Stomach (tissue), 9 donors: ENCODE results near the gene SGMS2. TPM values are rescaled to one million over a fixed set of nuclear protein-coding genes. Genes with fewer than 3 reads are reported as not detected.

ENCODE experiments used
- DNase-seq, 2 donors: peaks; one replicate each; pipeline versions ENCODE4 v3.0.0 to v3.0.0-alpha.2; 2013 to 2019
- H3K27ac ChIP-seq, 5 donors: fragments of 200-600 bp in 4 of 5; sonication (generic) in 4 of 5; one replicate each; pipeline ENCODE4 v1.5.1; 2013 to 2019; ENCODE audit warnings: mild to moderate bottlenecking in 1 of 5, moderate library complexity in 1 of 5
- H3K27me3 ChIP-seq, 3 donors: fragments of 200-600 bp; sonication (generic); one replicate each; pipeline ENCODE4 v1.5.1; 2017 to 2019; ENCODE audit warnings: mixed run types in 1 of 3
- H3K36me3 ChIP-seq, 4 donors: fragments of 200-600 bp; sonication (generic); 1 replicate in 3 of 4; 2 replicates in 1 of 4; pipeline ENCODE4 v1.5.1; 2016 to 2019
- H3K4me1 ChIP-seq, 4 donors: fragments of 200-600 bp; sonication (generic); one replicate each; pipeline ENCODE4 v1.5.1; 2016 to 2019
- H3K4me3 ChIP-seq, 4 donors: fragments of 200-600 bp; sonication (generic) in 3 of 4; one replicate each; pipeline ENCODE4 v1.5.1; 2016 to 2019; ENCODE audit warnings: mild to moderate bottlenecking in 1 of 4
- H3K9me3 ChIP-seq, 4 donors: fragments of 200-600 bp; sonication (generic); one replicate each; pipeline ENCODE4 v1.5.1; 2016 to 2019
- CTCF ChIP-seq, 7 experiments: fragments of 450-650 bp in 4 of 7; fragments of 200-600 bp in 3 of 7; sonication (generic) in 3 of 7; IDR thresholded peaks; one replicate each; pipeline ENCODE4 v1.5.1; 2016 to 2019; ENCODE audit warnings: antibody characterized with exemption in 7 of 7, control low read depth in 2 of 7, mild to moderate bottlenecking in 1 of 7
- EP300 ChIP-seq: sonication (generic); formaldehyde crosslinking; IDR thresholded peaks from one replicate; pipeline ENCODE4 v1.6.1; 2017; ENCODE audit warnings: antibody characterized with exemption
- POLR2A ChIP-seq, 4 donors: fragments of 450-650 bp; IDR thresholded peaks; one replicate each; pipeline ENCODE4 v1.6.1; 2016; ENCODE audit warnings: antibody characterized with exemption in 4 of 4, control low read depth in 2 of 4, mild to moderate bottlenecking in 1 of 4, moderate library complexity in 1 of 4
- POLR2AphosphoS5 ChIP-seq, 3 donors: sonication (generic); formaldehyde crosslinking; IDR thresholded peaks; one replicate each; pipeline ENCODE4 v1.6.1; 2016; ENCODE audit warnings: antibody characterized with exemption in 3 of 3
- WGBS, 5 donors: extraction: QIAGEN DNeasy Blood & Tissue Kit in 3 of 5; methylation state at CpG; one replicate each; pipeline versions ENCODE4 v1.1.5 to v1.1.7; 2013 to 2018; 5-methylcytosine and 5-hydroxymethylcytosine counted together
- intact Hi-C: fragments of 100-400 bp; cut with DNase I; formaldehyde crosslinking; loops from one replicate; pipeline ENCODE4 v1.15.1; 2023; ENCODE audit warnings: low total_unique reads
- polyA plus RNA-seq, 3 donors: library from polyadenylated mRNA; stranded (reverse); fragments of 200-250 nt; gene quantifications; one replicate each; pipeline ENCODE4 v1.2.3, GENCODE V29; 2013
- total RNA-seq, 5 donors: library from RNA; depleted of rRNA; stranded (reverse); fragments of >200 nt; gene quantifications; one replicate each; pipeline versions ENCODE4 v1.1.0 to v1.2.3, GENCODE V29; 2014 to 2016
- donor health status: healthy with polysubstance abuse.
- donor health status: Bipolar disorder and iron deficiency.
- donor health status: healthy.

SGMS2 gene
- total and polyA plus RNA-seq, 8 donors: 2.4 to 85.8 (median 20.4) TPM

- Histone ChIP-seq H3K9me3 (no peaks in the 10 kb centered on the region), H3K4me3 (no peak overlapping the region), H3K27ac (no peak overlapping the region), H3K4me1 (peaks cover 0 to 33% (median 22%) of the 10 kb centered on the region in 4 donors), H3K27me3 (no peaks in the 10 kb centered on the region), H3K36me3 (peaks cover 3 to 30% (median 15%) of the 10 kb centered on the region in 4 donors)
- TF ChIP-seq POLR2AphosphoS5 (IDR thresholded peaks at IDR 0.05) (no peak), EP300 (no peak), POLR2A (IDR thresholded peaks at IDR 0.05) (no peak), CTCF (IDR thresholded peaks at IDR 0.05) (no peak)
- 86 to 92% (median 87%) methylated on average over 4 of the region's 4 CpGs for WGBS, 5 donors
- intact Hi-C loops: no loop called here
- DNase-seq: no peak
Observed at GRCh38 chr4:107857741-107858140, 33.0 kb downstream of the SGMS2 start.

DNA sequence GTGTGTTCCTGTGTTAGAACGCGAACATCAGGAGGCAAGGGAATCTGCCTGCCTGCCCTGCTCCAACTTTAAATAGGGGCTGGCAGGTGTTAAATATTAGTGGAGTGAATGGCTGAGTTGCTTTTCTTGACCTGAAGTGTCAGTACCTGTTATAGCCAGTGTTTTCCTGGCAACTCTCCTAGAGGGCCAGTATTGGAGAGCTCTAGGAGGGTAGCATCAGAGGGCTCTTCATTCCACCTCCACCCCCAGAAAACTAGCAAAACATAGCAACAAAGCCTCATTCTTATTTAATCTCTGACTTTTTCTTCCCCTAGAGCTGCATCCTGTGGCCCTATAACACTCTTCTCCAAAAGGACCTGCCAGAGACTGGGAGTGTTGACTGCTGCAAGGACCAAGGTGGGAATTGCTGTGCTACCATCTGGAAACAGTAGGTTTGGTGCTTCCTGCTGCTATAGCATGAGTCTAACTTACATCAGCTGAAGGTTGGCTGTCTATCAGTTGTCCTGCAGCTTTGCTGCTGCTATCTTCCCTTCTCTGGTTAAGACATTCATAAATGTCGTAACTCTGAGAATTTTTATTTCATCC is 33.5 kb downstream of the SGMS2 start:
- no peak overlapping the region for H3K27ac ChIP-seq

GRCh38 chr4:107862658-107863057 is 37.9 kb downstream of the SGMS2 start:
- TF ChIP-seq EP300 (no peak), POLR2AphosphoS5 (IDR thresholded peaks at IDR 0.05) (peak in 2 of 3 donors; percentile 52 to 88)
- peak overlapping the region in 2 of 5 donors; percentile 48 to 51 for H3K27ac ChIP-seq
- intact Hi-C loops: no loop called here
- H3K36me3 ChIP-seq: peaks cover 3 to 30% (median 15%) of the 10 kb centered on the region in 4 donors
- 30 to 53% (median 46%) methylated on average over 5 of the region's 5 CpGs for WGBS, 5 donors
- H3K9me3 ChIP-seq: no peaks in the 10 kb centered on the region
- H3K4me1 ChIP-seq: peaks cover 0 to 21% (median 13%) of the 10 kb centered on the region in 4 donors
- DNase-seq: peak; percentile 49 to 58
- H3K27me3 ChIP-seq: no peaks in the 10 kb centered on the region
- H3K4me3 ChIP-seq: no peak overlapping the region

More for the DNA sequence above, 33.5 kb downstream of the SGMS2 start:
- no peaks in the 10 kb centered on the region for H3K9me3 ChIP-seq
- TF ChIP-seq CTCF (IDR thresholded peaks at IDR 0.05) (no peak), POLR2A (IDR thresholded peaks at IDR 0.05) (no peak), EP300 (no peak), POLR2AphosphoS5 (IDR thresholded peaks at IDR 0.05) (no peak)
- H3K4me3 ChIP-seq: no peak overlapping the region
- intact Hi-C loops: no loop called here
- no peak for DNase-seq
- WGBS, 5 donors: 63 to 97% (median 82%) methylated on average over 3 of the region's 3 CpGs
- H3K36me3 ChIP-seq: peaks cover 3 to 30% (median 15%) of the 10 kb centered on the region in 4 donors
- no peaks in the 10 kb centered on the region for H3K27me3 ChIP-seq
- peaks cover 0 to 33% (median 23%) of the 10 kb centered on the region in 4 donors for H3K4me1 ChIP-seq

- peak overlapping the region in 2 of 5 donors; percentile 29 to 51 for H3K27ac ChIP-seq
Observed at GRCh38 chr4:107863416-107863815, 38.7 kb downstream of the SGMS2 start.

More at GRCh38 chr4:107863416-107863815, 38.7 kb downstream of the SGMS2 start:
- no peaks in the 10 kb centered on the region for H3K9me3 ChIP-seq
- H3K4me3 ChIP-seq: no peak overlapping the region
- TF ChIP-seq POLR2A (IDR thresholded peaks at IDR 0.05) (no peak), POLR2AphosphoS5 (IDR thresholded peaks at IDR 0.05) (no peak), CTCF (IDR thresholded peaks at IDR 0.05) (no peak), EP300 (no peak)
- H3K36me3 ChIP-seq: peaks cover 3 to 28% (median 15%) of the 10 kb centered on the region in 4 donors
- DNase-seq: no peak
- 91 to 97% (median 94%) methylated on average over 2 of the region's 2 CpGs for WGBS, 5 donors
- intact Hi-C loops: no loop called here
- no peaks in the 10 kb centered on the region for H3K27me3 ChIP-seq
- peaks cover 0 to 21% (median 13%) of the 10 kb centered on the region in 4 donors for H3K4me1 ChIP-seq
